ENCODE data around the gene LAMA5. TPM values are rescaled to one million over a fixed set of nuclear protein-coding genes. Genes with fewer than 3 reads are reported as not detected.

LAMA5 gene
- total RNA-seq, 1 experiment from 2014 or later, result 321 TPM

DNA sequence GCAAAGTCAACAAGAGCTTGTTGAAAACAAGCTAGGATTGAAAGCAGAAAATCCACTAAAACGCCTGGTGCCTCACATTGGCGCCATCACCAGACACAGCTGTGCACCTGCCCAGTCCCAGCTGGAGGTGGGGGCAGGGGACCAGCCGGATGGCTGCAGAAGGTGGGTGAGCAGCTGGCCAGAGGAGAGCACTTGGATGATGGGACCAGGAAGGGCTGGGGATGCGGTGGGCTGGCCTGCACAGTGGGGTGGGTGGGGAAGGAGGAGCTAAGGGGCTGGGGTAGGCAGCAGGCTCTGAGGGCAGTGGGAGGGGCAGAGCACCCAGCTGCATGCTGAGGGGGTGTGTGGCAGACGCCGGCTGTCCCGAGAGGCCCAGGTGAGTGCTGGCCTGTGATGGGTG lies 32.9 kb upstream of the LAMA5 start:
- no peaks in the 10 kb centered on the region; the same call in 1 of the 2 replicates for H3K79me2 ChIP-seq (ENCODE audit: insufficient read depth, low read length)
- H3K9ac ChIP-seq (ENCODE audit: low read length), result no peak overlapping the region
- H2AFZ ChIP-seq (ENCODE audit: low read depth, low read length, poor library complexity, severe bottlenecking), result no peak overlapping the region
- ChIA-PET RAD21 (ENCODE audit: low non-redundant PET in 1 of 2, low total read pairs in 2 of 2, uncharacterized antibody in 2 of 2, unreplicated experiment in 2 of 2) (interaction anchor here in 1 of 2 experiments (0.6 kb wide), 1 partner anchor 48 kb away, joined by 8 read pairs; no protein-coding TSS in a partner anchor), POLR2A (no interaction called here), CTCF (interaction anchor here (1.0 kb wide), 1 partner anchor 10 kb away, joined by 3 read pairs; no protein-coding TSS in a partner anchor)
- H3K27ac ChIP-seq (ENCODE audit: low read depth, low read length), result no peak overlapping the region
- intact Hi-C loops (cut with micrococcal nuclease), result no loop called here
- no peaks in the 10 kb centered on the region for H4K20me1 ChIP-seq (ENCODE audit: insufficient read depth)
- H3K9me2 ChIP-seq (ENCODE audit: insufficient read depth), result no peaks in the 10 kb centered on the region
- no peaks in the 10 kb centered on the region for H3K36me3 ChIP-seq (ENCODE audit: control insufficient read depth in 1 of 2, insufficient read depth in 2 of 2, low read length in 2 of 2)
- DNase-seq (ENCODE audit: low read depth, low spot score) (no peak), ATAC-seq (no peak)
- no peaks in the 10 kb centered on the region for H3K27me3 ChIP-seq (ENCODE audit: insufficient read depth, low read length)
- no peaks in the 10 kb centered on the region for H3K9me3 ChIP-seq (ENCODE audit: control insufficient read depth in 1 of 2, insufficient read depth in 1 of 2, low read depth in 1 of 2, low read length in 2 of 2)
- BruUV-seq (replicated peaks), result no TSS peak
- no peak overlapping the region for H3K4me2 ChIP-seq (ENCODE audit: low read length)
- no peaks in the 10 kb centered on the region for H3K4me1 ChIP-seq (ENCODE audit: control insufficient read depth in 1 of 2, insufficient read depth in 2 of 2, low read length in 2 of 2)
- no peak overlapping the region for H3K4me3 ChIP-seq (replicated peaks in 1 of 2; ENCODE audit: low read depth in 1 of 2, low read length in 2 of 2)
- TF ChIP-seq JUND (IDR thresholded peaks at IDR 0.05) (no peak), EZH2 (IDR thresholded peaks at IDR 0.05) (no peak), RAD21 (IDR thresholded peaks at IDR 0.05; ENCODE audit: low read depth) (no peak), ZFX (IDR thresholded peaks at IDR 0.05) (no peak), EGR1 (IDR thresholded peaks at IDR 0.05; ENCODE audit: low read depth) (no peak), POLR2AphosphoS5 (IDR thresholded peaks at IDR 0.05; ENCODE audit: low read depth, low read length) (no peak), SP1 (IDR thresholded peaks at IDR 0.05; ENCODE audit: low read depth) (no peak), POLR2A (IDR thresholded peaks at IDR 0.05; ENCODE audit: borderline replicate concordance, extremely low read depth, insufficient read depth, insufficient read length) (no peak), SRF (IDR thresholded peaks at IDR 0.05; ENCODE audit: low read depth) (no peak), ELF1 (IDR thresholded peaks at IDR 0.05; ENCODE audit: borderline replicate concordance, low read depth) (no peak), CBX3 (IDR thresholded peaks at IDR 0.05; ENCODE audit: low read depth) (no peak)
- TF ChIP-seq, protein P1, sequence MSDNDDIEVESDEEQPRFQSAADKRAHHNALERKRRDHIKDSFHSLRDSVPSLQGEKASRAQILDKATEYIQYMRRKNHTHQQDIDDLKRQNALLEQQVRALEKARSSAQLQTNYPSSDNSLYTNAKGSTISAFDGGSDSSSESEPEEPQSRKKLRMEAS (IDR thresholded peaks at IDR 0.05), result no peak
- TF ChIP-seq, protein P2, sequence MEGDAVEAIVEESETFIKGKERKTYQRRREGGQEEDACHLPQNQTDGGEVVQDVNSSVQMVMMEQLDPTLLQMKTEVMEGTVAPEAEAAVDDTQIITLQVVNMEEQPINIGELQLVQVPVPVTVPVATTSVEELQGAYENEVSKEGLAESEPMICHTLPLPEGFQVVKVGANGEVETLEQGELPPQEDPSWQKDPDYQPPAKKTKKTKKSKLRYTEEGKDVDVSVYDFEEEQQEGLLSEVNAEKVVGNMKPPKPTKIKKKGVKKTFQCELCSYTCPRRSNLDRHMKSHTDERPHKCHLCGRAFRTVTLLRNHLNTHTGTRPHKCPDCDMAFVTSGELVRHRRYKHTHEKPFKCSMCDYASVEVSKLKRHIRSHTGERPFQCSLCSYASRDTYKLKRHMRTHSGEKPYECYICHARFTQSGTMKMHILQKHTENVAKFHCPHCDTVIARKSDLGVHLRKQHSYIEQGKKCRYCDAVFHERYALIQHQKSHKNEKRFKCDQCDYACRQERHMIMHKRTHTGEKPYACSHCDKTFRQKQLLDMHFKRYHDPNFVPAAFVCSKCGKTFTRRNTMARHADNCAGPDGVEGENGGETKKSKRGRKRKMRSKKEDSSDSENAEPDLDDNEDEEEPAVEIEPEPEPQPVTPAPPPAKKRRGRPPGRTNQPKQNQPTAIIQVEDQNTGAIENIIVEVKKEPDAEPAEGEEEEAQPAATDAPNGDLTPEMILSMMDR (IDR thresholded peaks at IDR 0.05 in 2 of 3, conservative IDR thresholded peaks at IDR 0.05 in 1 of 3; ENCODE audit: borderline replicate concordance in 1 of 3, insufficient read depth in 1 of 3, low read depth in 2 of 3, low read length in 2 of 3), result no peak
- TF ChIP-seq, protein P3, sequence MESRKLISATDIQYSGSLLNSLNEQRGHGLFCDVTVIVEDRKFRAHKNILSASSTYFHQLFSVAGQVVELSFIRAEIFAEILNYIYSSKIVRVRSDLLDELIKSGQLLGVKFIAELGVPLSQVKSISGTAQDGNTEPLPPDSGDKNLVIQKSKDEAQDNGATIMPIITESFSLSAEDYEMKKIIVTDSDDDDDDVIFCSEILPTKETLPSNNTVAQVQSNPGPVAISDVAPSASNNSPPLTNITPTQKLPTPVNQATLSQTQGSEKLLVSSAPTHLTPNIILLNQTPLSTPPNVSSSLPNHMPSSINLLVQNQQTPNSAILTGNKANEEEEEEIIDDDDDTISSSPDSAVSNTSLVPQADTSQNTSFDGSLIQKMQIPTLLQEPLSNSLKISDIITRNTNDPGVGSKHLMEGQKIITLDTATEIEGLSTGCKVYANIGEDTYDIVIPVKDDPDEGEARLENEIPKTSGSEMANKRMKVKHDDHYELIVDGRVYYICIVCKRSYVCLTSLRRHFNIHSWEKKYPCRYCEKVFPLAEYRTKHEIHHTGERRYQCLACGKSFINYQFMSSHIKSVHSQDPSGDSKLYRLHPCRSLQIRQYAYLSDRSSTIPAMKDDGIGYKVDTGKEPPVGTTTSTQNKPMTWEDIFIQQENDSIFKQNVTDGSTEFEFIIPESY (IDR thresholded peaks at IDR 0.05; ENCODE audit: extremely low read depth, insufficient replicate concordance, low read length), result no peak
